RPMI8226 (cell line): Measurements from ENCODE around the gene INPP5D.
"Not testable (repeated sequence)": the region's sequence is repeated elsewhere in the genome, so short reads cannot be mapped to it uniquely, and the experiment has no call there.

ENCODE experiments used
- DNase-seq: peaks from one replicate; pipeline ENCODE4 v3.0.0-alpha.2; 2015

INPP5D gene

DNA sequence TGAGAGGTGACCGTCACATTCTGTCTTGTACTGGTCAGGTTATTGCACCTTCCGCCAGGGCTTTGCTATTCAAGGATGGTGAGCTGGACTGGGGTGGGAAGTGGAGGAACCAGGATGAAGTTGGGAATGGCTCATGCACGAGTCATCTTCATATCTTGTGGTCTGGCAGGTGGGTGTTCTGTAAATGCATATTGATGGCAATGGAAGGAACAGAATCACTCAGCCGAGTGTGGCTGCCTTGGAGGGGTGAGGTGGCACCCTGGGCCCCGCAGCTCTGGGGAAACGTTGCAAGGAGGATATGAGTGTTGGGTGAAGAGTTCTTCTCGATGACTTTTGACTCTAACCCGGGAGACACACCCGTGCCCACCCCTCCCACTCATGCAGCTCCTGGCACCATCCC is 26.5 kb upstream of the INPP5D start:
- DNase-seq: no peak

- no peak for DNase-seq
Observed at GRCh38 chr2:233034091-233034882, 25.9 kb upstream of the INPP5D start.

- DNase-seq: no peak
Observed at GRCh38 chr2:233035426-233036161, 24.5 kb upstream of the INPP5D start.

GRCh38 chr2:233036162-233036838 is 23.8 kb upstream of the INPP5D start:
- DNase-seq: no peak

GRCh38 chr2:233037078-233037477 is 23.1 kb upstream of the INPP5D start:
- DNase-seq: no peak

- DNase-seq: no peak
Observed at GRCh38 chr2:233039212-233039845, 20.8 kb upstream of the INPP5D start.

DNA sequence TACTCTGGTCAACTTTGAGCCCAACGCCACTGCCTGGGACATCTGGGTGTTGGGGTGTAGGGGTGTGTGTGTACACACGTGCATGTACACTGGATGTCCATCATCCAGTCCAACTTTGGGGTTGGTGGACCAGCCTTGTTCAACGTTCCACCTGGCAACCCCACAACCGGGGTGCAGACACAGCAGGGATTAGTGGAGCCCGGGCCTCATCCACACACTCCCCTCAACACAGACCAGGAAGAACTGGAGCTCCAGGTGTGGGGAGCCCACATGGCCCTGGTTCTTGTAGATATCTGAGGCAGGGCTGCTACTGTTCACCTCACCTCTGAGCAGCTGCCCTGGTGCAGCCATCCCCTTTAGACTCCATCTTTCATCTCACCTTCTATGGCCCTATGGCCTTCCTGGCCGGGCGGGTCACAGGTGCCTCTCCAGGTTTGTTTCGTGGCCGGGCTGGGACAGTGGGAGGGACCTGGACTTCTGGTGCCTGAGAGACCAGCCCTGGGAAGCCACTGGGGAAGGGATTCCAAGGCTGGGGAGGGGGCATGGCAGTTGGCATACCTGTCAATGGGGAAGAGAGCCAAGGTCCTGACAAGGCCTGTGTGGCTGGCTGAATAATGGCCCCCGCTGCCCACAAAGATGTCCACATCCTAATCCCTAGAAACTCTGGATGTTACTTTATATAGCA is 20.2 kb upstream of the INPP5D start:
- DNase-seq: no peak

DNA sequence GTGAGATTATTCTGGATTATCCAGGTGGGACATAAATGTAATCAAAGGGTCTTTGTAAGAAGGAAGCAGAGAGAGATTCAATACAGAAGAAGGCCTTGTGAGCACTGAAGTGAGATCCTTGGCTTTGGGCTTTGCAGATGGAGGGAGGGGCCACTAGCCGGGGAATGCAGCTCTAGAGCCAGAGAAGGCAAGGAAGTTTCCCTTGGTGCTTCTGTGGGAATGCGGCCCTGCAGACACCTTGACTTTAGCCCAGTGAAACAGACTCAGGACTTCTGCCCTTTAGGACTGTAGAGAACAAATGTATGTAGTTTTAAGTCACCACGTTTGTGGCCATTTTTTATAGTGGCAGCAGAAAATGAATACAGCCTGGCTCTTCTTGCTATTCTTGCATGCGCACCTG is 19.6 kb upstream of the INPP5D start:
- no peak for DNase-seq

DNA sequence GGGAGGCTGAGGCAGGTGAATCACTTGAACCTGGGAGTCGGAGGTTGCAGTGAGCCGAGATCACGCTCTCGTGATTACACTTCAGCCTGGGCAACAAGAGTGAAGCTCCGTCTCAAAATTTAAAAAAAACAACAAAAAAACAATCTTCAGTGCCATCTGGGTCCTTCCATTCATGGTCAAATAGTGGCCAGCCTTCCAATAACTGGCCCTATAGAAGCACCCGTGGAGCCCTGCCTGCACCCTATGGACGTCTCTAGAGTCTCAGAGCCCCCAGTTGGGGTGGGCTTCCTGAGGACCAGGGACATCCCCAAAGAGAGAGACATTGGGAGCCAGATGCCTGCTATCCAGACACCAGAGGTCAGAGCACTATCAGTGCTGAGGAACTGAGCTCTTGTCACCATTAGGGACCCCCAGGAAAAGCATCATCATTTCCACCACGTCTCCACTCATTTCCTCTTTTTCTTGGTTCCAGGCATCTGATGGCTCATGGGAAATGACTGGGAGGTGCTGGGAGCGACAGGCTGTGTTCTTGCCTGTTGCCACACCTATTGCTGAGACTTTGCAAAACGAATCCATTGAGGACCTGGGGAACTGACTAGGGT is 18.3 kb upstream of the INPP5D start:
- no peak for DNase-seq

GRCh38 chr2:233042549-233042948 is 17.6 kb upstream of the INPP5D start:
- no peak for DNase-seq

DNA sequence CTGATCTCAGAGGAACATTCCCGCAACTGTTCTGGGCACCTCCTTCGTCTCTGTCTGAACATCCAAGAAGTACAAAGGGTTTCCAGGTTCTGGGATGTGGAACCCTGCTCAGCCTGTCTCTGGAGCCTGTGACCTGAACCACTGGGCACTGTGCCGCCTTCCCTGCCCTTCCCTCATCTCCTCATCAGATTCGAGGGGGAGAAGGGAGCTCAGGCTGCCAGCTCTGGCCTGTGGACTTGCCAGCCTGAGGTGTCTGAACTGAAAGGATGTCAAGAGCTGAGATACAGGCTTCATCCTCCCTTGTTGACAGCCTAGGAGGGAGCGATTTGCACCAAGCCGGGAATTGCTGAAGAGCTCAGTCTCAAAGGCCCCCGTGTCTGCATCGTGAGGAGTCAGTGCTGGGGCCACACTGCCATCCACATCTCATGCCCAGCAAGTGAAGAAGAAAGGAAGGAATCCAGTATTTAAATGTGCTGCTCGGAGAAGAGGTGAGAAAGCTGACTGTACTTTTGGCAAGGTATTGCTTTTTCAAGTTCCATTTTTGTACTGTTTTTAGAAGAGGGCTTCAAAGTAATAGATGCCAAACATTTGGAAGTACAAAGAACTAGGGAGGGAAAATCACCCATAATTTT is 15.1 kb upstream of the INPP5D start:
- no peak for DNase-seq

- no peak for DNase-seq
Observed at GRCh38 chr2:233047206-233047605, 12.9 kb upstream of the INPP5D start.

- no peak for DNase-seq
Observed at GRCh38 chr2:233047667-233048066, 12.5 kb upstream of the INPP5D start.

DNA sequence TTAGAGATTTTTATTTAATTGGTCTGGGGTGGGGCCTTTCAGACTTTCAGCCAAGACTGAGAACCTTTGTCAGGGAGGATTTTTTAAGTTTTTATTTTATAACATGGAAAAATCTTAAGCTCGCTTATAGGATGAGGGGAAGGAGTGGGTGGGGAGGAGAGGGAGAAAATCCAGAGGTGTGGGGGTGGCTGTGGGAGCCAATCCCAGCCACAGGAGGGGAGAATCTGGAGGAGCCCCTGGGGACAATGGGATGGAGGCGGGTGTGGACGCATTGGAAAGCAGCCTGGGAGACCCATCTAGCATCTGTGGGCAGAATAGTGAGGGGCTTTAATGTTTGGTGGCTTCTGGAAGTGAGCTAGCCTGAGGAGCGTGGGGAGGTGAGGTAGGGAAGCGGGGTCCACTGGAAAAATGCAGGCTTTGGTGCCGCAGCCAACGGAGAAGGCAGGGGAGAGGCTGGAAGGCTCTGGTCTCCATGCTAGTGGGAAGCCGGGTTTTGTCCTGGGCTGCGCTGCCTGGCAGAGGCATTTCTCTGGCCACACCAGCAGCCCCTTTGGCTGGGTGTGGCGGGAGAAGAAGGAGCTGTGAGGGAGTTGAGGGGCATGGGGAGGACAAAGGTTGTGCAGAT is 11.5 kb upstream of the INPP5D start:
- no peak for DNase-seq

- no peak for DNase-seq
Observed at GRCh38 chr2:233049194-233049761, 10.9 kb upstream of the INPP5D start.

- DNase-seq: no peak
Observed at GRCh38 chr2:233051241-233052149, 8.6 kb upstream of the INPP5D start.

- not testable (repeated sequence) for DNase-seq
Observed at GRCh38 chr2:233052517-233052916, 7.6 kb upstream of the INPP5D start.

- peak; percentile 60 for DNase-seq
Observed at GRCh38 chr2:233053928-233054784, 6.0 kb upstream of the INPP5D start.

GRCh38 chr2:233055362-233055761 is 4.8 kb upstream of the INPP5D start:
- DNase-seq: no peak
